Activated naive CD4-positive, alpha-beta T cell treated with anti-CD3 and anti-CD28 coated beads, Interleukin-2, amount 50 U/mL, for 24 hours (primary cell): ENCODE results near the gene ZMYND10.
A peak's percentile ranks its signal among the peaks of the same experiment; 100 is the strongest.

Experiments used
- H3K27ac Mint-ChIP-seq: one replicate; pipeline ENCODE4 v1.8.0; 2021; ENCODE audit warnings: mild to moderate bottlenecking, mixed read lengths
- H3K27me3 Mint-ChIP-seq: one replicate; pipeline ENCODE4 v1.8.0; 2021; ENCODE audit warnings: mixed read lengths
- H3K36me3 Mint-ChIP-seq: one replicate; pipeline ENCODE4 v1.8.0; 2021; ENCODE audit warnings: mixed read lengths
- H3K4me1 Mint-ChIP-seq: one replicate; pipeline ENCODE4 v1.8.0; 2021; ENCODE audit warnings: mixed read lengths
- H3K4me3 Mint-ChIP-seq: one replicate; pipeline ENCODE4 v1.8.0; 2021; ENCODE audit warnings: mild to moderate bottlenecking, mixed read lengths
- H3K9me3 Mint-ChIP-seq: one replicate; pipeline ENCODE4 v1.8.0; 2021; ENCODE audit warnings: mixed read lengths

The ZMYND10 gene

GRCh38 chr3:50375258-50375931, 29.9 kb upstream of the ZMYND10 start:
- no peak overlapping the region for H3K4me3 Mint-ChIP-seq
- peaks cover 12% of the 10 kb centered on the region for H3K4me1 Mint-ChIP-seq
- H3K36me3 Mint-ChIP-seq = no peaks in the 10 kb centered on the region
- no peak overlapping the region for H3K27ac Mint-ChIP-seq
- H3K9me3 Mint-ChIP-seq = no peaks in the 10 kb centered on the region
- H3K27me3 Mint-ChIP-seq = no peaks in the 10 kb centered on the region

- Mint-ChIP-seq H3K27ac (no peak overlapping the region), H3K27me3 (no peaks in the 10 kb centered on the region), H3K4me1 (peaks cover 12% of the 10 kb centered on the region), H3K9me3 (no peaks in the 10 kb centered on the region), H3K36me3 (no peaks in the 10 kb centered on the region), H3K4me3 (no peak overlapping the region)
Observed at GRCh38 chr3:50374363-50375257, 29.1 kb upstream of the ZMYND10 start.

GRCh38 chr3:50373146-50374051, 27.9 kb upstream of the ZMYND10 start:
- no peaks in the 10 kb centered on the region for H3K27me3 Mint-ChIP-seq
- H3K27ac Mint-ChIP-seq = no peak overlapping the region

DNA sequence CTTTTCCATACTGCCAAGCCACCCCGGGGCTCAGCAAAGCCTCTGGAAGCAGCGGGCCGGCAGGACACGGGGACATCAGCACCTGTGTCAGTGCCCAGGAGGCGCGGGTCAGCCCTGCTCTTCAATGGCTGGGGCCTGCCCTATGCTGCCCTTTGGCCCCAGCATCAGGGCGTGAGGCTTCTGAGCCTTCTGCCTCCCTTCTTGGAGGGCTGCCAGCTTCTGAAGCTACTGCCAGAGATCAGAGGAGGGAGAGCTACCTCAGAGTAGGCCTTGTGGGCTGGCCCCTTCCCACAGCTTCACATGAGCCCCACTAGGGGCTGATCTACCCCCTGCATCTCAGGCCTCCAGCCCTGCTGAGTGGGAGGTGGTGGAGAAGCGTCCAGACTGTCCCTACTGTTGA, 26.8 kb upstream of the ZMYND10 start:
- Mint-ChIP-seq H3K4me3 (no peak overlapping the region), H3K27ac (no peak overlapping the region), H3K27me3 (no peaks in the 10 kb centered on the region), H3K9me3 (no peaks in the 10 kb centered on the region), H3K4me1 (peaks cover 23% of the 10 kb centered on the region), H3K36me3 (no peaks in the 10 kb centered on the region)

More at GRCh38 chr3:50373146-50374051, 27.9 kb upstream of the ZMYND10 start:
- H3K9me3 Mint-ChIP-seq = no peaks in the 10 kb centered on the region
- no peak overlapping the region for H3K4me3 Mint-ChIP-seq
- no peaks in the 10 kb centered on the region for H3K36me3 Mint-ChIP-seq
- H3K4me1 Mint-ChIP-seq = peaks cover 19% of the 10 kb centered on the region

DNA sequence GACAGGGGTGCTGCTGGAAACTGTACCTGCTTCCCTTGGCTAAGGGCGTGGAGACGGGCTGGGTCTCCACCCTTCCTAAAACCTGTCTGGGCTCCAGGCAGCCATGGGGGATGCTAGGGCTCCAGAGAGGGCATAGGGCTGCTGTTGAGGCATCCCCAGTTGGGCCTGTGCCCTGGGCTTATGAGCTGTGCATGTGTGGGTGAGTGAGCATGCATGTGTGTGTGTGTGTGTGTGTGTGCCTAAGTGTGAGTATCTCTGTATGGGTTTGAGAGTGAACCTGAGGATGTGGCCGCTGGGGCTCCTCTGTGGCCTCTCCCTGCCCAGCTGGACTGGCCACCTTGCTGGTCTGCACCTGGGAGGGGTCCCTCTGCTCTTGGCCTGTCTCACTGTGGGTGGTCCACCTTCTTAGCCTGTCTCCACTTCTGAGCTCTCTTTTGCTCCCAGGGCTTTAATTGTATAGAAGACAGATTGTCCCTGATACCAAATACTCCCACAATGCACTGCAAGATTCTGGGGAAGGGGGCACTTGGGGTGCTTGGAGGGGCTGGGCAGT, 25.7 kb upstream of the ZMYND10 start:
- Mint-ChIP-seq H3K4me3 (no peak overlapping the region), H3K9me3 (no peaks in the 10 kb centered on the region), H3K36me3 (no peaks in the 10 kb centered on the region), H3K27ac (no peak overlapping the region), H3K4me1 (peaks cover 30% of the 10 kb centered on the region), H3K27me3 (no peaks in the 10 kb centered on the region)

DNA sequence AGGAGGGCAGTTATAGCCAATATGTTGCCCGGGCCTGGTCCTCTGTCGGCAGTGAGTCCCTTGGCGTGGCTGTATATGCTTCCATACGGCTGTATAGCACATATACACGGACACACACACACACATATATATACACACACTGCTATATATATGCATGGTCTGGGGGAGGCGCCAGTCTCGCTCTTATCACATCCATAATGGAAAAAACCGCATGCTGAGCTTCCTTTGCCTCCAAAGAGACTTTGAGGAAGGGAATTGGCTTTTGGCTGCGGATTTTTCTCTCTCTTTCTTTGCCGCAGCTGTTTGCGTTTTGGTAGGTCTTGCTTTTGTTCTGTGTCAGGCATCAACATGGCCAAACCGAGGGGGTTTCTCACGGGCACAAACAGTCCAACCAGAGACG, 25.1 kb upstream of the ZMYND10 start:
- no peaks in the 10 kb centered on the region for H3K36me3 Mint-ChIP-seq
- H3K27me3 Mint-ChIP-seq = no peaks in the 10 kb centered on the region
- no peaks in the 10 kb centered on the region for H3K9me3 Mint-ChIP-seq
- H3K4me1 Mint-ChIP-seq = peaks cover 37% of the 10 kb centered on the region
- H3K27ac Mint-ChIP-seq = no peak overlapping the region
- no peak overlapping the region for H3K4me3 Mint-ChIP-seq

DNA sequence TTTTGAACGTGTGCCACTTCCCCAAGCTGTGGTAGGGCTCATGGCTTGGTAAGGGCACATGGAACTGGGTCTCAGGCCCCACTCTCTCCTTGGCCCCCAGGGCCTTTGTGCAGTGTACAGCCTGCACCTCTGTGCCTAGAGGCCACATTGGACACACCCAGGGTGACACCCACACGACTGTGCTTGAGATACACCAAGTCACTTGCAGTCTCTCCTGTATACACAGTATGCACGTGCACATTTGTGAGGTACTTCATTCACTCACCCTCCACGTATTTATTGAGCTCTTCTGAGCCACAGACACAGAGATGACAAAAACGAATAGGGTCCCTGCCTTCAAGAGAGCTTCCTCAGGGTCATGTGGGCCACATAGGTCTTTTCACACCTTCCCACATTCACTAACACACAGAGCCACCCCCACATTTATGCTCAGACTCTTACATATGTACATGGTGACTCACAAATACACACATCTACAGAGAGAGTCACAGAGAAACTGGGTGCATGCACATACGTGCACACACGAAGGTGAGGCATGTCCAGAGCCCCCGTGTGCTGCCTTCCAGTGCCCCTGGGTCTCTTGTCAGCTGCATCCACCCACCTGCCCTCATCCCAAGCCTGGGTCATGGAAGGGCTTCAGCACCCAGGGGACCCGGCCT, 23.6 kb upstream of the ZMYND10 start:
- no peaks in the 10 kb centered on the region for H3K27me3 Mint-ChIP-seq
- no peak overlapping the region for H3K27ac Mint-ChIP-seq
- H3K4me3 Mint-ChIP-seq = no peak overlapping the region
- peaks cover 42% of the 10 kb centered on the region for H3K4me1 Mint-ChIP-seq
- no peaks in the 10 kb centered on the region for H3K9me3 Mint-ChIP-seq
- no peaks in the 10 kb centered on the region for H3K36me3 Mint-ChIP-seq

GRCh38 chr3:50365842-50366220, 20.3 kb upstream of the ZMYND10 start:
- Mint-ChIP-seq H3K36me3 (no peaks in the 10 kb centered on the region), H3K4me3 (peak overlapping the region; percentile 86), H3K4me1 (peaks cover 30% of the 10 kb centered on the region), H3K27ac (peak overlapping the region; percentile 59), H3K27me3 (no peaks in the 10 kb centered on the region), H3K9me3 (no peaks in the 10 kb centered on the region)

GRCh38 chr3:50365080-50365841, 19.7 kb upstream of the ZMYND10 start:
- Mint-ChIP-seq H3K4me1 (peaks cover 30% of the 10 kb centered on the region), H3K27me3 (no peaks in the 10 kb centered on the region), H3K4me3 (peak overlapping the region; percentile 86), H3K9me3 (no peaks in the 10 kb centered on the region), H3K27ac (peak overlapping the region; percentile 59), H3K36me3 (no peaks in the 10 kb centered on the region)

DNA sequence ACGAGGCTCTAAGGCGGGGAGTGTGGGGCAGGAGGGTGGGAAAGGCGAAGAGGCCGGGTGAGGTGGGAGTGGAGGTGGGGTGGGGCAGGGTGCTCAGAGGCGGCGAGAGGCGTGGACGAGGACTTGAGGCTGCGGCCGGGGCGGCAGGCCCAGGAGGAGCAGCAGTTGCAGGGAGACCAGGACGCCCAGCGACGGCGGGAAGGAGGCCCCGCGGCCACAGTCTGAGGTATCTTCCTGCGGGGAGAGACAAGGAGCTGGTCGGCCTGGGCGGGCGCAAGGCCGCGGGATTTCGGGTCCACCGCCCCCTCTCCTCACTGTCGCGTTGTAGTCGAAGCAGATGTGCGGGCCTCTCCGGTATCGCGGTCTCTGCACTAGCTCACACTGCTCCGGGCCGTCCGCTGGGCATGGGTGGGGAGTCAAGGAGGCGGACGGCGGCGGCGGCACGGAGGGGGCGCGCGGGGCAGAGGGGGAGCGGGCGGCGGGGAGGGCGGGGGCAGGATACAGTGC, 19.1 kb upstream of the ZMYND10 start:
- H3K27ac Mint-ChIP-seq = no peak overlapping the region

GRCh38 chr3:50359760-50360110, 14.2 kb upstream of the ZMYND10 start:
- Mint-ChIP-seq H3K36me3 (peaks cover 5% of the 10 kb centered on the region), H3K9me3 (no peaks in the 10 kb centered on the region), H3K27ac (peak overlapping the region; percentile 98), H3K27me3 (no peaks in the 10 kb centered on the region), H3K4me1 (peaks cover 36% of the 10 kb centered on the region), H3K4me3 (peak overlapping the region; percentile 98)

More for the DNA sequence above, 19.1 kb upstream of the ZMYND10 start:
- no peaks in the 10 kb centered on the region for H3K27me3 Mint-ChIP-seq
- no peaks in the 10 kb centered on the region for H3K9me3 Mint-ChIP-seq
- peak overlapping the region; percentile 86 for H3K4me3 Mint-ChIP-seq
- H3K36me3 Mint-ChIP-seq = no peaks in the 10 kb centered on the region
- peaks cover 35% of the 10 kb centered on the region for H3K4me1 Mint-ChIP-seq

DNA sequence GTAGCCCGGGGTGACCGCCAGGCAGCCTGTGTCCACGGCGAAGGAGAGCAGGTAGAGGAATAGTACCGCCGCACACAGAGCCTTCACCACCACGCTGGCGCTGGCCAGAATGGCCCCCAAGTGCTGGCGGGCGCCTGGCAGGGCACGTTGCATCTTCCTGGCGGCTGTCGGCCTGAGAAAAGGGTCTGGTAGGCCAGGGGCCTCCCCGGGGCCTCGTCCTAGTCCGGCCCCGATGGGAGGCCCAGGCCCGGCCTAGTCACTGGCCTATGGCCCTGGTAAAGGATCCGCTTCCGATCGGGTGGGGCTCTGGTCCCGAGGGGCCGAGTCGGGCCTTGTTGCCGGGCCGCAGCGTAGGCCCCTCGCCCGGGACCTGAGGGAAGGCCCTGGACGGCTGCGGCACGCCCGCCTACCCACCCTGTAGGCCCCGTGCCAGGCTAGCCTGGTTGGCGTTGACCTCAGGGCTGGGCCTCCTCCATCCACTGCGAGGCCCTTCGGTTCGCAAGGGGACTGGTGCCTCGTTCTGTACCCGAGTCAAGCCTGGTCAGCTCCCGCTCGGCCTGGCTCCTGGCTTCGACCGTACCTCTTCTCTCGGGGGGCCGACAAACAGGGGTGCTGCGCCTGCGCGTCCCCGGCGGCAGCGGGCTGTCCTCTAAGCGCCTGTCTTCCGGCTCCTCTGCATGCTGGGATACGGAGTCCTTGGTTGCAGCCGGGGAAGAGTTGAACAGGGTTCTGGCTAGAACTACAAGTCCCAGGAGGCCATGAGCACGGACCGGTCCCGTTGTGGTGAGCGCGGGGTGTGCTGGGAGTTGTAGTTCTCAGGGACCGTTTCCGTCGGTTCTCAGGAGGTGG, 13.6 kb upstream of the ZMYND10 start, which contains the start of gene TMEM115:
TMEM115 (minus strand) TSS at position 611 of the 849 bp plus-strand sequence; CDS start at position 153, 458 bp downstream.
- H3K27ac Mint-ChIP-seq = peak within 1 kb of the TSS; percentile 98
- peaks cover 7% of the 10 kb centered on the region for H3K36me3 Mint-ChIP-seq
- H3K9me3 Mint-ChIP-seq = no peaks in the 10 kb centered on the region
- H3K4me1 Mint-ChIP-seq = peaks cover 40% of the 10 kb centered on the region
- H3K27me3 Mint-ChIP-seq = no peaks in the 10 kb centered on the region
- H3K4me3 Mint-ChIP-seq = peak within 1 kb of the TSS; percentile 98

GRCh38 chr3:50358355-50358910, 12.9 kb upstream of the ZMYND10 start:
- peaks cover 41% of the 10 kb centered on the region for H3K4me1 Mint-ChIP-seq
- H3K36me3 Mint-ChIP-seq = peaks cover 8% of the 10 kb centered on the region
- H3K4me3 Mint-ChIP-seq = peak overlapping the region; percentile 93
- peak overlapping the region; percentile 92 for H3K27ac Mint-ChIP-seq
- H3K9me3 Mint-ChIP-seq = no peaks in the 10 kb centered on the region
- H3K27me3 Mint-ChIP-seq = no peaks in the 10 kb centered on the region
